Measurements from ENCODE around the gene SPAAR.
A peak's percentile ranks its signal among the peaks of the same experiment; 100 is the strongest.
"Not testable (repeated sequence)": the region's sequence is repeated elsewhere in the genome, so short reads cannot be mapped to it uniquely, and the experiment has no call there.

SPAAR gene, protein sequence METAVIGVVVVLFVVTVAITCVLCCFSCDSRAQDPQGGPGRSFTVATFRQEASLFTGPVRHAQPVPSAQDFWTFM

GRCh38 chr9:35909274-35909673 is at the start of gene SPAAR:
TSS of gene SPAAR (plus strand) at chr9:35909490. CDS start at chr9:35910464, 974 bp downstream.
- DNase-seq: no peak

- no peak for DNase-seq
These were observed 49.3 kb upstream of the SPAAR start for GRCh38 chr9:35859990-35860339.

DNA sequence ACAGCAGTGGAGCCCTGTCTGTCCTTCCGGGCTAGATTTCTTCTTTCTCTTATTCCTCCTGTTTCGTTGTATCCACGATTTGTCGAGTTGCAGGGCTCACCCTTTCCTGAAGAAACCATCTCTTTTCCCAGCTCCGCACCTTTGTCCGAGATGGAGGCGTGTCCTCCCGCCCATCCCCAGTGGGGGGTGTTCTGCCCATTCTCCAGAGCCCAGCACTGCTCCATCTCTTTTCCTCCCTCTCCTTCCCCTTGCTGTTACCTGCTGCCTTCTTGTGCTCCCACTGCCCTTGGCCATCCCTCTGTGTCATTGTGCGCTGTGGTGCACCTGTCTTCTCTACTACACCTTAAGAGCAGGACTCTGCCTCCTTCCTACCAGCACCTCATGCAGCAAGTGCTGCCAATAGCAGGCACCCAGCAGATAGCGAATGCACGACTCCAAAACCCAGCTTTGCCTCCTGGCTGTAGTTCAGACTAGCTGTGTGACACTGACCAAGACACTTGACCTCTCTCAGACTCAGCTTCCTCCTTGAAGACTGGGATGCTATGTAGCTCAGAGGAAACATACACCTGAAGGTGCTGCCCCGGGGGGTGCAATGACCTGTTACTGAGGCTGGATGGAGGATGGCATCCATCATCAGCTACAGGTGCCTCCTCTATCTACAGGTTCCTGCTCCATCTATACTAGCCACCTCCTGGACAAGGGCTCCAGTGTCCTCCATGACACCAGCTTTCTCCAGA is 48.0 kb upstream of the SPAAR start:
- DNase-seq: no peak

DNA sequence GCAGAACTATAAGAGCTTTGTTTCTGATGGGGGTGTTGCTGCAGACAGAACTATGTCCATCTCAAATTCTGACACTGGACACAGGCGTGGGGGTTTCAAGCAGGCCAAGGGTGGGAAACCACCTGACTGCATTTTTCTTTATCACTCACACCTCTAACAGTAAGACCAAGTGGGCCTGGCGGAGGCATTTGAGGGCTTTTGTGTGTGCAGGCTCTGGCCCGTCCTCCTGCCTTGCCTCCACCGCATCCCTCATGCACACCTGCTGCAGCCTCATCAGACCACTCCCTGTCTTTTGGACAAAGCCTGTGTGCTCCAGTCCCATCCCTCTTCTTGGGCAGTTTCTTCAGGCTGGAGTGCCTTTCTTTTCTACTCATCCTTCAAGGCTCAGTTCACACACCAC is 47.0 kb upstream of the SPAAR start:
- no peak for DNase-seq

GRCh38 chr9:35863583-35863982 is 45.7 kb upstream of the SPAAR start:
- DNase-seq: no peak

GRCh38 chr9:35864695-35865255 is 44.5 kb upstream of the SPAAR start:
- DNase-seq: no peak

DNA sequence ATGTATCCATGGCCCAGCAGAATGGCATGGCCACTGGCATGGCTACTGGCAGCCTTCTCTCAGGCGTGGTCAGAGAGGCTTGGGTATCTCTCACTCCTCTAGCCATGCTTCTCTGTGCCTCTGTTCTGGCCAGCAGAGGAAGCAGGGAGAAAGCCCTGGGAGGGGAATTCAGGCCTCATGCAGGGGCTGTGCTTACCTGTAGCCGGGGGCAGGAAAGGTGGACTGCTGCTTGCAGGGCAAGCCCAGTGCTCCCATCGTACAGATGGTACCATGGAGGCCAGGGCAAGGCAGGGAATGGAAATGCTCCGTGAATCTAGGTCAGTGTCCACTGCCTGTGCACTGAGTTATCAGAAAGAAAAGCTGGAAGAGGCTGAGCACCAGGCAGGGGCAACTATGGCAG is 41.8 kb upstream of the SPAAR start:
- DNase-seq: no peak

DNA sequence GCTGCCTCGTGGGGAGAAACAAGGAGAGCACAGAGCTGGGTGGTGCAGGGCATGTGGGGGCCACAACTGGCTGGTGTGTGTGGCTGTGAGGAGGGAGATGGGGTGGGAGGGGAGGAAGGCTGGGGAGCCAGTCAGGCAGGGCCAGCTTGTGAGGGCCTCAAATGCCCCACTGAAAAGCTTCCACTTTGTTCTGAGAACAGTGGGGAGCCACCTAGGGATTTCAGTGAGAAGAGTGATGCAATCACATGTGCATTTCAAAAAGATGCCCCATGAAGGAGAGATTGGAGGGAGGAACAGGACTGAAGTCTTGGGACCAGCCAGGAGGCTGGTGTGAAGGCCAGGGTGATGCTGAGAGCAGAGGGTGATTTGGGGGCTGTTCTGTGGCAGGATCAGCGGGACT is 40.4 kb upstream of the SPAAR start:
- DNase-seq: no peak

GRCh38 chr9:35869621-35870216 is 39.6 kb upstream of the SPAAR start:
- DNase-seq: no peak

GRCh38 chr9:35870351-35870923 is 38.9 kb upstream of the SPAAR start, which contains the start of gene OR13J1:
TSS of gene OR13J1 (minus strand) at chr9:35870401. CDS start at chr9:35870401, 0 bp downstream.
- DNase-seq: no peak

- DNase-seq: no peak
These were observed 37.7 kb upstream of the SPAAR start for GRCh38 chr9:35871545-35871944.

- no peak for DNase-seq
These were observed 36.8 kb upstream of the SPAAR start for GRCh38 chr9:35872505-35872904.

GRCh38 chr9:35882263-35882848 is 26.9 kb upstream of the SPAAR start:
- DNase-seq: peak; percentile 68

- DNase-seq: no peak
These were observed 26.3 kb upstream of the SPAAR start for GRCh38 chr9:35882996-35883395.

DNA sequence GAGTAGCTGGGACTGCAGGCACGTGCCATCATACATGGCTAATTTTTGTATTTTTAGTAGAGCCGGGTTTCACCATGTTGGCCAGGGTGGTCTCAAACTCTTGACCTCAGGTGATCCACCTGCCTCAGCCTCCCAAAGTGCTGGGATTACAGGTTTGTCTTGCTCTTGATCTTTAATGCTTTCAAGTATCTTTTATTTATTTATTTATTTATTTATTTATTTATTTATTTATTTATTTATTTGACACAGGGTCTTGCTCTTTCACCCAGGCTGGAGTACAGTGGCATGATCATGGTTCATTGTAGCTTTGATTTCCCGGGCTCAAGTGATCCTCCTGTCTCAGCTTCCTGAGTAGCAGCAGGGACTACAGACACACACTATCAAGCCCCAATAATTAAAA is 24.4 kb upstream of the SPAAR start:
- not testable (repeated sequence) for DNase-seq

DNA sequence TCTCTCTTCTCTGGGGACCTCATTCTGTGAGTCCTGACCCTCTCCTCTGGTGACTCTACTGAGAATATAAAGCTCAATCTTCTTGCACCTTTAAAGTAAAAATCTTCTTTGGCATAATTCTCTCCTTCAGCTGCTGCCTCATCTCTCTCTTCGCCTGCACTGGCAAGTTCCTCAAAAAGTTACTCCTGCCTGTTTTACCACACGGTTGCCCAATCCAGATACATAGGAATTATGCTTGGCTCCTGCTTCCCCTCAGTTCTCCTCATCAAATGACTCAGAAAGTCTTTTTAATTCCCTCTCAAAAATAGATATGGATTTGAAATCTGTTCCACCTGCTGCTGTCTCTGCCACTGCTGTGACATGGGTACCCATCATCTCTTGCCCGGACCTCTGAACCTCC is 17.6 kb upstream of the SPAAR start:
- no peak for DNase-seq

DNA sequence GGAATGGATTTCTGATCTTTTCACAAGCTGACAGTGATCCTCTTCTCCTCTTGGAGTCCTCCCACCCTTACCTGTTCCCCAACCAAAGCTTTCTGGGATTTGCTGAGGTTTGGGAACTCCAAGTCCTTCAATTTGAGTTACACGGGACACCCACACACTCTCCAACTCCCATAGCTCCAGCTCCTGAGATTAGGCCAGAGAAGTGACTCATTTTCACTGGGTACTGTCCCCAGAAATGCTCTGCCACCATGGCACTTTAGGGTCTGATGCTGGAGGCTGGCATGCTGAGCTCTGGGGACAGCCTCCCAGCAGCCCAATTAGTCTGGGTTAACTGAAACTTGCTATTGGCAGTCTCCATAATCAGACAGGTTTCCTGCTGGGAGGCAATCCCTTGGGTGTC is 17.2 kb upstream of the SPAAR start:
- no peak for DNase-seq

- DNase-seq: no peak
These were observed 12.7 kb upstream of the SPAAR start for GRCh38 chr9:35896570-35896969.

DNA sequence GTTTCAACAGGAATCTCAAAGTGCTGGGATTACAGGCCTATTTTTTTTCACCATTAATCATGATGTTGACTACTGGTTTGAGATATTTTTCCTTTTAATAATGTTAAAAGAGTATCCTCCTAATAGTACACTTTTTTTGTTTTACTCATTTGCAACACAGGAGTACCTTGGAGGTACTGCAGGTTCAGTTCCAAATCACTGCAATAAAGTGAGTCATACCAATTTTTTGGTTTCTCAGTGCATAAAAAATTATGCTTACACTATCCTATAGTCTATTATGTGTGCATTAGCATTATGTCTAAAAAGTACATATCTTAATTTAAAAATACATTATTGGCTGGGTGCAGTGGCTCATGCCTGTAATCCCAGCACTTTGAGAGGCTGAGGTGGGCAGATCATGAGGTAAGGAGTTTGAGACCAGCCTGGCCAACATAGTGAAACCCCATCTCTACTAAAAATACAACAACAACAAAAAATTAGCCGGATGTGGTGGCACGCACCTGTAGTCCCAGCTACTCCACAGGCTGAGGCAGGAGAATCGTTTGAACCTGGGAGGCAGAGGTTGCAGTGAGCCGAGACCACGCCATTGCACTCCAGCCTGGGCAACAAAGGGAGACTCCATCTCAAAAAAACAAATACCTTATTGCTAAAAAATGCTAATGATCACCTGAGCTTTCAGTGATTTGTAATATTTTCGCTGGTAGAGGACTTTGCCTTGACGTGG is 11.8 kb upstream of the SPAAR start:
- DNase-seq: not testable (repeated sequence)

GRCh38 chr9:35898337-35898736 is 11.0 kb upstream of the SPAAR start:
- DNase-seq: no peak

DNA sequence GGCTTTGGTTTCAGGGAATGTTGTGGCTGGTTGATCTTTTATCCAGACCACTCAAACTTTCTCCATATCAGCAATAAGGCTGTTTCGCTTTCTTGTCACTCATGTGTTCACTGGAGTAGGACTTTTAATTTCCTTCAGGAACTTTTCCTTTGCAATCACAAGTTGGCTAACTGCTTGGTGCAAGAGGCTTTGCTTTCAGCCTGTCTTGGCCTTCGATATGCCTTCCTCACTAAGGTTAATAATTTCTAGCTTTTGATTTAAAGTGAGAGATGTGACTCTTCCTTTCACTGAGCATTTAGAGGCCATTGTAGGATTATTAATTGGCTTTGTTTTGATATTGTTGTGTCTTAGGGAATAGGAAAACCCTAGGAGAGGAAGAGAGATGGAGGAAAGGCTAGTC is 10.3 kb upstream of the SPAAR start:
- no peak for DNase-seq

DNA sequence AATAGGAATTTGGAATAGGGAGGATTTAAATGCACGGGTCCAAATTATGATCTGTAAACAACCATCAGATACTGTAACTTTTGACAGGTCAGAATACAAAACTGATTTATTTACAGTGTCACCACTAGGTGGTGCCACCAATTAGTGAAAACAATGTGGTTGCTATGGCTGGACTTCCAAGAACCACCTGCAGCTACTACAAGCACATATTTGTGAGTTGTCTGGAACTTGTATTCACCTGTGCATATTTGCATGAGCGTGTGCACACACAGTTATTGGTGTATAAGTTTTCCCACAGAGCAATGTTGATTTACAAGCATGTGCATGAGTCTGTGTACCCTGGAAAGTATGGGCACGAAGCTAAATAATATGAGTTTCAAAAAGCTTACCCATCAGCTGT is 6.2 kb upstream of the SPAAR start:
- peak; percentile 57 for DNase-seq

- DNase-seq: no peak
These were observed 5.0 kb upstream of the SPAAR start for GRCh38 chr9:35904338-35904737.
